ENCODE results near the gene CSF3.
A peak's percentile ranks its signal among the peaks of the same experiment; 100 is the strongest.

The CSF3 gene, protein sequence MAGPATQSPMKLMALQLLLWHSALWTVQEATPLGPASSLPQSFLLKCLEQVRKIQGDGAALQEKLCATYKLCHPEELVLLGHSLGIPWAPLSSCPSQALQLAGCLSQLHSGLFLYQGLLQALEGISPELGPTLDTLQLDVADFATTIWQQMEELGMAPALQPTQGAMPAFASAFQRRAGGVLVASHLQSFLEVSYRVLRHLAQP

DNA sequence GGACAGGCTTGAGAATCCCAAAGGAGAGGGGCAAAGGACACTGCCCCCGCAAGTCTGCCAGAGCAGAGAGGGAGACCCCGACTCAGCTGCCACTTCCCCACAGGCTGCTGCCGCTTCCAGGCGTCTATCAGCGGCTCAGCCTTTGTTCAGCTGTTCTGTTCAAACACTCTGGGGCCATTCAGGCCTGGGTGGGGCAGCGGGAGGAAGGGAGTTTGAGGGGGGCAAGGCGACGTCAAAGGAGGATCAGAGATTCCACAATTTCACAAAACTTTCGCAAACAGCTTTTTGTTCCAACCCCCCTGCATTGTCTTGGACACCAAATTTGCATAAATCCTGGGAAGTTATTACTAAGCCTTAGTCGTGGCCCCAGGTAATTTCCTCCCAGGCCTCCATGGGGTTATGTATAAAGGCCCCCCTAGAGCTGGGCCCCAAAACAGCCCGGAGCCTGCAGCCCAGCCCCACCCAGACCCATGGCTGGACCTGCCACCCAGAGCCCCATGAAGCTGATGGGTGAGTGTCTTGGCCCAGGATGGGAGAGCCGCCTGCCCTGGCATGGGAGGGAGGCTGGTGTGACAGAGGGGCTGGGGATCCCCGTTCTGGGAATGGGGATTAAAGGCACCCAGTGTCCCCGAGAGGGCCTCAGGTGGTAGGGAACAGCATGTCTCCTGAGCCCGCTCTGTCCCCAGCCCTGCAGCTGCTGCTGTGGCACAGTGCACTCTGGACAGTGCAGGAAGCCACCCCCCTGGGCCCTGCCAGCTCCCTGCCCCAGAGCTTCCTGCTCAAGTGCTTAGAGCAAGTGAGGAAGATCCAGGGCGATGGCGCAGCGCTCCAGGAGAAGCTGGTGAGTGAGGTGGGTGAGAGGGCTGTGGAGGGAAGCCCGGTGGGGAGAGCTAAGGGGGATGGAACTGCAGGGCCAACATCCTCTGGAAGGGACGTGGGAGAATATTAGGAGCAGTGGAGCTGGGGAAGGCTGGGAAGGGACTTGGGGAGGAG, at the start of gene CSF3:
CSF3 (plus strand) TSS at position 436 of the 993 bp plus-strand sequence; CDS start at position 471, 35 bp downstream.
- TF ChIP-seq, protein P1, sequence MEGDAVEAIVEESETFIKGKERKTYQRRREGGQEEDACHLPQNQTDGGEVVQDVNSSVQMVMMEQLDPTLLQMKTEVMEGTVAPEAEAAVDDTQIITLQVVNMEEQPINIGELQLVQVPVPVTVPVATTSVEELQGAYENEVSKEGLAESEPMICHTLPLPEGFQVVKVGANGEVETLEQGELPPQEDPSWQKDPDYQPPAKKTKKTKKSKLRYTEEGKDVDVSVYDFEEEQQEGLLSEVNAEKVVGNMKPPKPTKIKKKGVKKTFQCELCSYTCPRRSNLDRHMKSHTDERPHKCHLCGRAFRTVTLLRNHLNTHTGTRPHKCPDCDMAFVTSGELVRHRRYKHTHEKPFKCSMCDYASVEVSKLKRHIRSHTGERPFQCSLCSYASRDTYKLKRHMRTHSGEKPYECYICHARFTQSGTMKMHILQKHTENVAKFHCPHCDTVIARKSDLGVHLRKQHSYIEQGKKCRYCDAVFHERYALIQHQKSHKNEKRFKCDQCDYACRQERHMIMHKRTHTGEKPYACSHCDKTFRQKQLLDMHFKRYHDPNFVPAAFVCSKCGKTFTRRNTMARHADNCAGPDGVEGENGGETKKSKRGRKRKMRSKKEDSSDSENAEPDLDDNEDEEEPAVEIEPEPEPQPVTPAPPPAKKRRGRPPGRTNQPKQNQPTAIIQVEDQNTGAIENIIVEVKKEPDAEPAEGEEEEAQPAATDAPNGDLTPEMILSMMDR (IDR thresholded peaks at IDR 0.05; ENCODE audit: insufficient read depth, low read length, poor library complexity, severe bottlenecking), result no peak
- no peak for DNase-seq (ENCODE audit: extremely low read depth, insufficient read length)
- Histone ChIP-seq H3K36me3 (ENCODE audit: control insufficient read depth, insufficient read depth, low read length) (peaks cover 7% of the 10 kb centered on the region), H3K27me3 (replicated peaks; ENCODE audit: control insufficient read depth, insufficient read depth, low read length) (no peaks in the 10 kb centered on the region), H3K4me3 (replicated peaks; ENCODE audit: low read depth, low read length) (peak within 1 kb of the TSS; percentile 27)

DNA sequence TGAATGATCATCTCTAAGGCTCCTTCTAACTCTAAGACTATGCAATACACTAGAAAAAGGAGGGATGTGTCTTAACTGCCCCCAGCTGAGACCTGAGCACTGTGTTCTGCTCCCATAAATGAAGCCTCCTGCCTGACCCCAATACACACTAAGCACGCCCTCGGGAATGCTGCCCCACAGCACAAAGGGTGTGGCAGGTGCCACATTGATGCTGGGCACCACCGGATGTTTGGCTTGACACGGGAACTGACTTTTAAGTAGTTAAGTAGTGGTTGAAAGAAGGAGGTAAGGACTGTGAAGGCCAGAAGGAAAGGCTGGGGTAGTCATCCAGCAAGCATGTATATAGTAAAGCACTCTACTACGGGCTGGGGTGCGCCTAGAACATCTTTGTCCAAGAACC, 48.5 kb upstream of the CSF3 start:
- H3K27me3 ChIP-seq (replicated peaks; ENCODE audit: control insufficient read depth, insufficient read depth, low read length), result peaks cover 2% of the 10 kb centered on the region
- no peak for DNase-seq (ENCODE audit: extremely low read depth, insufficient read length)

DNA sequence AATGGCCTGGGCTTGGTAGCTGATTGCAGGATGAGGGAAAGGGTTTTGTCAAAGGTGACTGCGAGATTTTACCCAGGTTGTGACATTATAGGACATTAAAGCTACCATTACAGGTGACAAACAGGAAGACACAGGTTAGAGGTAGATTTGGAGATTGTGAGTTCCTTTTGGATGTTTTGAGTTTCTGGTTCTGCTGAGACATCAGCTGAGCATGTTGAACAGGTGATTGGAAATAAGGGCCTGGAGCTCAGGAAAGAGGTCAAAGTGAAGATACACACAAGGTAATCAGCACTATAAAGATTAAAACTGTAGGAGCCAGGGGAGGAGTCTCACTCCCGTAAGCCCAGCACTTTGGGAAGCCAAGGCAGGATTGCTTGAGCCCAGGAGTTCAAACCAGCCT, 46.5 kb upstream of the CSF3 start:
- Histone ChIP-seq H3K36me3 (ENCODE audit: control insufficient read depth, insufficient read depth, low read length) (no peaks in the 10 kb centered on the region), H3K27me3 (replicated peaks; ENCODE audit: control insufficient read depth, insufficient read depth, low read length) (peaks cover 2% of the 10 kb centered on the region), H3K4me3 (replicated peaks; ENCODE audit: low read depth, low read length) (no peak overlapping the region)
- TF ChIP-seq, protein P1 (IDR thresholded peaks at IDR 0.05; ENCODE audit: insufficient read depth, low read length, poor library complexity, severe bottlenecking), result no peak
- no peak for DNase-seq (ENCODE audit: extremely low read depth, insufficient read length)

More for the DNA sequence above, 48.5 kb upstream of the CSF3 start:
- no peaks in the 10 kb centered on the region for H3K36me3 ChIP-seq (ENCODE audit: control insufficient read depth, insufficient read depth, low read length)
- TF ChIP-seq, protein P1 (IDR thresholded peaks at IDR 0.05; ENCODE audit: insufficient read depth, low read length, poor library complexity, severe bottlenecking), result no peak
- H3K4me3 ChIP-seq (replicated peaks; ENCODE audit: low read depth, low read length), result no peak overlapping the region

DNA sequence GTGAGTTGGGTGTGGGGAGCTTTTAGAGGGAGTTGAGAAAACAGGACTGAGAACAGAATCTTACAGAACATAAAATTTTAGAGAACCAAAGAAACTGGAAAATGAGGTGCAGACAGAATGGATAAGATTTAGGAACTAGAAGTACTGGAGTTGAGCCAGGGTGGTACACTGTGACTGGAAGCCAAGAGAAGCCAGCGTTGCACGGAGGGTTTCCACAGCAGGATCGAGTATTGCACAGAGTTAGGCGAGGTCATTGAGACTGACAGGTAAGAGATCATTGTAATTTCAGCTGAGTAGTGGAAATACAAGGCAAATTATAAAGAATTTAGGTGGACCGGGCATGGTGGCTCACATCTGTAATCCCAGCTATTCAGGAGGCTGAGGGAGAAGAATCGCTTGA, 45.9 kb upstream of the CSF3 start:
- Histone ChIP-seq H3K36me3 (ENCODE audit: control insufficient read depth, insufficient read depth, low read length) (no peaks in the 10 kb centered on the region), H3K4me3 (replicated peaks; ENCODE audit: low read depth, low read length) (no peak overlapping the region), H3K27me3 (replicated peaks; ENCODE audit: control insufficient read depth, insufficient read depth, low read length) (no peaks in the 10 kb centered on the region; the same call in none of the 2 replicates)
- TF ChIP-seq, protein P1 (IDR thresholded peaks at IDR 0.05; ENCODE audit: insufficient read depth, low read length, poor library complexity, severe bottlenecking), result no peak
- DNase-seq (ENCODE audit: extremely low read depth, insufficient read length), result no peak

DNA sequence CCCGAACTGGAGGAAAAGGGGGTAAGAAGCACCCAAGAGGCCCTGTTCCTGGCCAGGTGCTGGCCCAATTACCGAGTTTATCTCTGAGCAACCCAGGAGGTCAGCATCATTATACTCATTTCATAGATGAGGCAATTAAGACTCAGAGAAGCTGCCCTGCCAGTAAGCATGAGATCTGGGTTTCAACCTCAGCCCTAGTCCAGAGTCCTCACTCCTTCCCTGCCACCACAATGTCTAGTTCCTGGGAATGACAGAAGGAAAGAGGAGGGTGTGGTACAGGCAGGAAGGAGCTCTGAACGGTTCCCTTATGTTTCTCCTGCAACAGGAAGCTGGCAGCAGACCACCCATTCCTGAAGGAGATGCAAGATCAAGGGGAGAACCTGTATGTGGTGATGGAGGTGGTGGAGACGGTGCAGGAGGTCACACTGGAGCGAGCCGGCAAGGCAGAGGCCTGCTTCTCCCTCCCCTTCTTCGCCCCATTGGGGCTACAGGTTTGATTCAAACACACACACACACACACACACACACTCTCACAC, 45.0 kb upstream of the CSF3 start:
- DNase-seq (ENCODE audit: extremely low read depth, insufficient read length), result no peak
- no peaks in the 10 kb centered on the region; the same call in none of the 2 replicates for H3K27me3 ChIP-seq (replicated peaks; ENCODE audit: control insufficient read depth, insufficient read depth, low read length)
- TF ChIP-seq, protein P1 (IDR thresholded peaks at IDR 0.05; ENCODE audit: insufficient read depth, low read length, poor library complexity, severe bottlenecking), result no peak
- H3K4me3 ChIP-seq (replicated peaks; ENCODE audit: low read depth, low read length), result no peak overlapping the region
- H3K36me3 ChIP-seq (ENCODE audit: control insufficient read depth, insufficient read depth, low read length), result no peaks in the 10 kb centered on the region

Measured in GM06990 (cell line).